Subcutaneous adipose tissue (tissue), 4 donors: Measurements from ENCODE around the gene GRIN2A. TPM values are rescaled to one million over a fixed set of nuclear protein-coding genes. Genes with fewer than 3 reads are reported as not detected.

Experiments used
- CTCF ChIP-seq: fragments of 450-650 bp; IDR thresholded peaks from one replicate; pipeline ENCODE4 v1.5.1; 2016; ENCODE audit warnings: low read depth, mild to moderate bottlenecking, control low read depth, antibody characterized with exemption, moderate library complexity
- total RNA-seq, 4 donors: library from RNA; depleted of rRNA; stranded (reverse); fragments of >200 nt; gene quantifications; one replicate each; pipeline ENCODE4 v1.1.0, GENCODE V29; 2016

The GRIN2A gene
- total RNA-seq, 4 donors from 2014 or later, result under 0.01 to 0.19 (median 0.17) TPM; not detected in 1

GRCh38 chr16:9755081-9755480 is 427.1 kb downstream of the GRIN2A start:
- TF ChIP-seq CTCF, result no peak

GRCh38 chr16:9741776-9742175 is 440.5 kb downstream of the GRIN2A start:
- TF ChIP-seq CTCF, result no peak

GRCh38 chr16:9739301-9739700 is 442.9 kb downstream of the GRIN2A start:
- no peak for TF ChIP-seq CTCF

- TF ChIP-seq CTCF, result no peak
Measured at GRCh38 chr16:9738690-9739089, 443.5 kb downstream of the GRIN2A start.

GRCh38 chr16:9736547-9736946 is 445.7 kb downstream of the GRIN2A start:
- TF ChIP-seq CTCF, result no peak

GRCh38 chr16:9723136-9723535 is 459.1 kb downstream of the GRIN2A start:
- no peak for TF ChIP-seq CTCF

- TF ChIP-seq CTCF, result no peak
Measured at GRCh38 chr16:9713907-9714306, 468.3 kb downstream of the GRIN2A start.

GRCh38 chr16:9713156-9713555 is 469.1 kb downstream of the GRIN2A start:
- TF ChIP-seq CTCF, result no peak
